CD4-positive, alpha-beta T cell treated with Interleukin-4 for 1 hour (primary cell): ENCODE data around the gene BCORL1.

Experiments used
- DNase-seq, 2 donors: peaks; one replicate each; pipeline ENCODE4 v3.0.0-alpha.2; 2020 to 2022

BCORL1 gene

GRCh38 chrX:130071611-130072344 is 89.3 kb downstream of the BCORL1 start:
- DNase-seq = no peak

DNA sequence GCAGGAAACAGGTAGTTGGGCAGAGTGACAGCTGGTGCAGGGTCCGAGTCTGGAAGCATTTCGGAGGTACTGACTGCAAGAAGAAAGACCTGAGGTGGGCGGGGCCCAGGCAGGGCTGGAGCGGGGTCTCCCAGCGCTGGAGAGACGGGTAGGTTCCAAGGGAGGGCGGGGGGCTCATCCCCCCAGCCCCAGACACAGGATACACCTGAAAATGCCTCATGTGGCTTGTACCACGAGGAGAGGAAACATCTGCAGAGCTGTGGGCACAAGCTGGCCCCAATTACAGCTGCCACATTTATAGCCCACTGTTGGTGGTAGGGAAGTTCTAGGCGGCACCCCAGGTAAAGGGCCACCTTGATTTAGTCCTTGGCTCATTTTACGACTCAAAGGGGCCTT is 89.9 kb downstream of the BCORL1 start:
- DNase-seq = no peak

DNA sequence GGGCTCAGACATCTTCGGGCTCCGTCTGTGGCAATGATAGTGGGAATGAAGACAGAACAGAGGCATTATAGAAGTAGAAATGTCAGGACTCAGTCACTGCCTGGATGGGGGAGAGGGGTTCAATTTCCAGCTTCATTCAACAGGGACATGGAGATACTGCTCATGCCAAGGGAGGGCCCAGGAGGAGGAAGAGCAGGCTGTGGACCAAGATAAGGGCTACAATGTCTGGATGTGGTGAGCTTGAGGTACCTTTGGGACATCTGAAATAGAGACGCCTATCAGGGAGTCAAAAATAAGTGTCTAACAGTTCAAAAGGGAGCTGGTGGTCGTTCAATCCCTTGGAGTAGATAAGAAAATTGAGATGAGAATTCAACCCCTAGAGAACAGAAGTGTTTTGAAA is 93.3 kb downstream of the BCORL1 start:
- DNase-seq = no peak

DNA sequence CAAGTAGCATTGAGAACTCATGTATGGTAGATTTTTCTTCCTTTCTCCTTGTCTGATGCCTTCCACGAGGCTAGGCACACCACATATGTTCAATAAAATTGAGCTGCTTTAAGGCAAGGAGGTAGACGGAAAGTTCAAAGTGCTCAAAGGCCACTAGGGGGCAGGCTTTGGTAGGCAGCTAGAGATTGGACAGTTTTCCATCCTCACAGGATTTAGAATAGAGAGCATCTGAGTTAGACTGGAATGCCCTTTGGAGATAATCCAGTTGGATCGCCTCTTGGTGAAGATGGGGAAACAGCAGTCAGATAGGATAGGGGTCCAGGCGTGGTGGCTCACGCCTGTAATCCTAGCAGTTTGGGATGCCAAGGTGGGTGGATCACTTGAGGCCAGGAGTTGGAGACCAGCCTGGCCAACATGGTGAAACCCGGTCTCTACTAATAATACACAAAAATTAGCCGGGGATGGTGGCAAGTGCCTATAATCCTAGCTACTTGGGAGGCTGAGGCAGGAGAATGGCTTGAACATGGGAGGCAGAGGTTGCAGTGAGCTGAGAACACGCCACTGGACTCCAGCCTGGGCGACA is 97.5 kb downstream of the BCORL1 start:
- peak; percentile 64 to 70 for DNase-seq

DNA sequence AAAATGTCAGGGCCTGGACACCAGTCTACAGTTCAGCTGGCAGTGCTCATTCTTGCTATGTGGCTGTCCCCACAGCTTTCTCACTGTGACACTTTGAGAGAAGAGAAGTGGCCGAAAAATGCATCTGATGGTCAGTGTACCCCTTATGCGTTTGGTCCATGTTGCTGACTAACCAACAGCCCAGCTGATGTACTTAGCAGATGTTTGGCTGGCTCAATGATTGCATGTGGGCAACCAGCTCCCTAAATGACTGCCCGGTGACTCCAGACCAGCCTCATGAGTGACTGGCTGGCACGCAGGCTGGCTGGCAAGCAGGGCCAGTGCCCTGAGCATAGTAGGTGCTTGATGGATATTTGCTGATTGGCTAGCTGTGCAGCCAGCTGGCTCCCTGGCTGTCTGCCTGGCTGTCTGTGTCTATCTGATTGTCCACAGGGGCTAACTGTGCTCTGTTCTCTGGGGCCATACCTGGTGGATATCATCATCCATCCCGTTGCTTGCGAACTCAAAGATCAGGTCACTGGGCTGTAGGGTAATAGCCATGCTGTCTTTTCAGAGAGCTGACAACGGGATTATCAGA is 98.4 kb downstream of the BCORL1 start:
- no peak for DNase-seq

GRCh38 chrX:130081421-130082045 is 99.1 kb downstream of the BCORL1 start:
- no peak for DNase-seq

DNA sequence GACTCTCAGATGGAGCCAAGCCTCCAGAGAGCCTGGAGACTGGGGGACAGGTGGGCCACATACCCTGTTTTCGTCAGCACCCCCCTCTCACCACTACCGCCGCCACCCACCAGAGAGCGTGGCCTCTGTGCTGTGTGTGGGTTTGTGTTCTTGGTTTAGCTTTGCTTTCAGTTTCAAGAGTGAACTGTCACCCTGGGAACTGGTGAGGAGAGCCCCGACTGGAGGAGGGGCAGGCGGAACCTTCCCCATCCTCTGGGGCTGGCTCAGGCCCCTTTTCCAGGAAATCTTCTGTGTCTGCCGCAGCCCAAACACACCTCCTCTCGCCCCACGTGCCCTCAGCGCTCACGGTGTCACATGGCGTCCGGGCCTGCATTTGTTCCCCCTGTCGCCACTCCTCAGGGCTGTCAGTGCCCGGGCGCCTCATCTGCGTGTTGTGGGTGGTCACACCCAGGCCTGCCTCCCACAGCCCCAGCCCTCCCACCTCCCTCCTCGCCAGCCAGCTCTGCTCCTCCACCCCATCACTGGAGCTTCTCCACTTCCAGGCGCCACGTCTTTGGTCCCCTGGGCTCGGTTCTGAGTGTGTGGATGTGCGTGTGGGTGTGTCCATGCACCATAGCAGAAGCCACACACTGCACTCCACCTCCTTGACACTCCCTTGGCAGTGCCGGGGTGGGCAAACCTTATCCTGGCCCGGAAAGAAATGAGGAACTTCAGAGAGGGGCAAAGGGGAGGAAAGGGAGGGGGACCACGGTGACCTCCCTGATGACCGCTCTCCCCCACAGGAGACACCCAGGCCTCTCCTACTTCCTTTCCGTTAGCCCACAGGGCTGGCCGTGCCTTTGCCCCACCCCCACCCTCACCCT is 100.0 kb downstream of the BCORL1 start:
- peak; percentile 86 to 89 for DNase-seq

GRCh38 chrX:130083107-130083490 is 100.7 kb downstream of the BCORL1 start:
- no peak for DNase-seq

GRCh38 chrX:130083656-130084382 is 101.4 kb downstream of the BCORL1 start:
- peak in 1 of 2 donors; percentile 43 for DNase-seq

- DNase-seq = no peak
Measured at GRCh38 chrX:130084631-130085237, 102.3 kb downstream of the BCORL1 start.

DNA sequence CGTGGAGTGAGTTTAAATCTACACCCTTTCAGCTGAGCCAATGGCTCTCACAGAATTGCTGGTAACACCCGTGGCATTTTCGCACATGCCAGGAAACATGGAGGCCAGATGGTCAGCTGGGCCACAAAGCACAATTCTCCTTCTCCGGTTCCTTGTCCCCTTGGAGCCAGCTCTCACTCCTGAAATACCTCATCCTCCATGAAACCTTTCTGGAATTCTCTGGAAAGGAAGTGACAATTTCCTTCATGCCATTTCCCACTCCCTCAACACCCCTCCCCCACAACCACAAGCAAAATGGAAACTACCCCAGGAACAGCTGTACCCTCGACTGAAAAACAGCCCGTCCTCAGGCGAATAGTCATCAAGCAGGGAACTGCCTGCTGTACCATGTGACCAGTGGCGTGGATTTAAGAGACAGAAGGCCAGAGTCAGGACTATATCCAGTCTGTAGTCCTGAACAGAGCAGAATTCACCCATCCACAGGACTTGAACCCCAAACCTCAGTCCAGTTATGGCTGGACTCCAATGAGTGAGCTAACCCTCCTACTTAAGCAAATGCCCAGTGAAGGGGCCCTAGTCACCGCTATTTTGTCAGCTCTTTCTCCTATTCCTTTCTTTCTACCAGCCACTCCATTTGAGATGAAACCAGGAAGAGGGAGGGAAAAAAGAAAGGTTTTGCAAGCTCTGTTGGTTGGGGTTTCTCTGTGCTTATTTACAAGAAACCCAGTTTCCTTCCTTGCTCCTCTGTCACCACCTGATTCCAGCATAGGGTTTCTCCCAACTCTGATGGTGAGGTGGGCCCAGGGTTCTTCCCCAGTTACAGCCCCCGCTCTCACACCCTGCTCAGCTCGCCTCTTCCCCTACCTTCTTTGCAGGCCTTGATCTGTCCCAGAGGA is 103.4 kb downstream of the BCORL1 start:
- peak in 1 of 2 donors; percentile 26 for DNase-seq

DNA sequence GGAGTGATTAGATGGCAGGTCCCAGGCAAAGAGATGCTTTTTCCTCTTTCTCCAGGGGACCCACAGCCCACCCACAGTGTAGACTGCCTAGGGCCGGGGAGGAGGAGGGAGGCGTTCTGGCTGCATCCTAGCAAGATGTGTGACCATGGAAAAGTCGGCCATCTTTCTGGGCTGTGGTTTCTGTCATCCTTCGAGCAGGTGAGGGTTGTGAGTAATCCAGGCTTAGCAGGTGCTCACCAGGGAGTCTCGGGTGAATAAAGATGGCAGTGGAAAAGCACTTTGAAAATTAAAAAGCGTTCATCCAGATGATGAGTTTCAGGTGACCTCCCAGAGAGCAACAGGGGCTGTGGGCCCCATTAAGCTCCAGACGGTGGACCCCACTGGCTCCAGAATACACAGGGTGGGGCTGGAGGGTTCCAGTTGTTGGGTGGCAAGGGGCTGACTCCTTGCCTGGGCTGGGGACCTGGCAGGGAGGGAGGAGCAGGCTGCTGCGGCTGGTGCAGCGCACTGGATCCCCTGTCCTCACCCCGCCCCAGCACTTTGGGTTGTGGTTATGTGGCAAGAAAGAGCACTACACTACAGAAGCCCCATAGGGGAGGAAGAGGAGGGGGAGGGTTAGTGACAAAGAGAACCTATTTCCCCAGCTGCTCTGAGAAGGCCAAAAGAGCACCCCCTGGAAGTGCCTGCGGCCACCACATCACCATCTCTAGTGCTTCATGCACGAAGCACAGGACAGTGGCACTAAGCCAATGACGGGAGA is 104.2 kb downstream of the BCORL1 start:
- peak; percentile 71 to 75 for DNase-seq

DNA sequence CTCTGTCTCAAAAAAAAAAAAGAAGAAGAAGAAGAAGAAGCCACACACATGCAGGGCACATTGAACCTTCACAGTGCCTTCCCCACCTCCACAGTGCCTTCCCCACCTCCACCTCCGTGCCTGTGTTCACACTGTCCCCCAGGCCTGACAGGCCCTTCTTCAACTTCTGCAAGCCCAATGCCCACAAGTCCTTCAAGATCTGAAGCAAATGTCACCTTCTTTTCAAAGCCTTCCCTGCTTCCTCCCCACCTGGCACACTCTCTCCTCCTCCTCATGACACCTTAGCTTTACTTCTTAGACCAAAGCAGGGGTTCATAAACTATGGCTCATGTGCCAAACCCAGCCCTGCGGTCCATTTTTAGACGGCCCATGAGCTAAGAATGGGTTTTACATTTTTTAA is 107.9 kb downstream of the BCORL1 start:
- no peak for DNase-seq

DNA sequence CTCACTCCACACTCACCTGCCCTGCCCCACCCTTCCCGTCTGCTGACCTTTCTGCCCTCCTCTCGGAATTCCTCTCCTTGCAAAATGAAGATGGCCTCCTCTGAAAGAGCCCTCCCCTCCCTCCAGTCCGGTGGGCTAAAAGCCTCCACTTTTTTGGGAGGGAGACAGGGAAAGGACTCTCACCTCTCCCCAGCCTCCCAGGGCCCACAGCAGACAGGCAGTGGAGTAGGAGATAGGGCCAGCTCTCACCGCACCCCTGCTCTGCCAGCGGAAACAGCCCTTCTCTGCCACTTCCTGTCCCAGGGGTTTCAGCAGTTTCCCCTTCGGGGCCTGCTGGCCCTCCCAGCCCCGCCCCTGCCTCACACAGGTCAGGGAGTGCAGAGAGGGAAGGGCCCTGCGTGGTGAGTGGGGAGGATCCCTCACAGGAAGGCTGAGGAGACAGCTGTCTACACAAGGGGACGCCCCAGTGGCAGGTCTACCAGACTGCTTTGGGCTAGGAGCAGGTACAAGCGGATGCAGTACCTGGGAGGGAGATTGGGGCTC is 109.6 kb downstream of the BCORL1 start:
- peak; percentile 91 for DNase-seq

- no peak for DNase-seq
Measured at GRCh38 chrX:130093271-130093670, 110.8 kb downstream of the BCORL1 start.

- DNase-seq = no peak
Measured at GRCh38 chrX:130094696-130095095, 112.3 kb downstream of the BCORL1 start.

GRCh38 chrX:130095249-130096030 is 113.0 kb downstream of the BCORL1 start:
- DNase-seq = no peak

GRCh38 chrX:130097507-130098209 is 115.2 kb downstream of the BCORL1 start:
- peak; percentile 37 to 39 for DNase-seq
